Stimulated activated CD8-positive, alpha-beta memory T cell treated with anti-CD3 and anti-CD28 coated beads, Interleukin-7, amount 100 ng/mL, for 1 hour (primary cell): Measurements from ENCODE around the gene RNF144B.

ENCODE experiments used
- DNase-seq, 2 donors: peaks; one replicate each; pipeline ENCODE4 v3.0.0-alpha.2; 2020; ENCODE audit warnings: low read depth in 2 of 2

Gene RNF144B

GRCh38 chr6:18509871-18510643 lies 122.9 kb downstream of the RNF144B start:
- no peak for DNase-seq

GRCh38 chr6:18510644-18511033 lies 123.5 kb downstream of the RNF144B start:
- no peak for DNase-seq

- DNase-seq: no peak
Observed at GRCh38 chr6:18511211-18511610, 124.1 kb downstream of the RNF144B start.

- DNase-seq: no peak
Observed at GRCh38 chr6:18513253-18513798, 126.2 kb downstream of the RNF144B start.

GRCh38 chr6:18514180-18514579 lies 127.0 kb downstream of the RNF144B start:
- DNase-seq: no peak

- no peak for DNase-seq
Observed at GRCh38 chr6:18515767-18516166, 128.6 kb downstream of the RNF144B start.
